PFSK-1 (cell line): ENCODE results near the gene GSTO2.

ENCODE experiments used
- FOXP2 ChIP-seq: optimal IDR thresholded peaks from 2 replicates; pipeline ENCODE3; 2011; ENCODE audit warnings: borderline replicate concordance, control low read depth, inconsistent platforms; ENCODE audit not compliant: insufficient read depth; ENCODE audit errors: extremely low read length, extremely low read depth
- POLR2AphosphoS5 ChIP-seq: IDR thresholded peaks from 2 replicates; pipeline ENCODE4 v1.6.1; 2012; ENCODE audit warnings: low read depth, mild to moderate bottlenecking, control low read depth, low read length, moderate library complexity
- REST ChIP-seq, 2 experiments: IDR thresholded peaks; 2 replicates each; pipeline versions ENCODE4 v1.6.1 to v1.8.0; 2011 to 2012; ENCODE audit warnings: low read depth in 2 of 2, low read length in 2 of 2, control low read depth in 1 of 2, inconsistent platforms in 1 of 2, mild to moderate bottlenecking in 1 of 2, moderate library complexity in 1 of 2; ENCODE audit not compliant: insufficient read depth in 1 of 2
- SIN3A ChIP-seq: IDR thresholded peaks from 2 replicates; pipeline ENCODE4 v1.6.1; 2012; ENCODE audit warnings: mild to moderate bottlenecking, low read length, moderate library complexity, borderline replicate concordance; ENCODE audit not compliant: insufficient read depth
- TAF1 ChIP-seq: IDR thresholded peaks from 2 replicates; pipeline ENCODE4 v1.6.1; 2012; ENCODE audit warnings: low read length, control low read depth, borderline replicate concordance; ENCODE audit not compliant: insufficient read depth

The GSTO2 gene

DNA sequence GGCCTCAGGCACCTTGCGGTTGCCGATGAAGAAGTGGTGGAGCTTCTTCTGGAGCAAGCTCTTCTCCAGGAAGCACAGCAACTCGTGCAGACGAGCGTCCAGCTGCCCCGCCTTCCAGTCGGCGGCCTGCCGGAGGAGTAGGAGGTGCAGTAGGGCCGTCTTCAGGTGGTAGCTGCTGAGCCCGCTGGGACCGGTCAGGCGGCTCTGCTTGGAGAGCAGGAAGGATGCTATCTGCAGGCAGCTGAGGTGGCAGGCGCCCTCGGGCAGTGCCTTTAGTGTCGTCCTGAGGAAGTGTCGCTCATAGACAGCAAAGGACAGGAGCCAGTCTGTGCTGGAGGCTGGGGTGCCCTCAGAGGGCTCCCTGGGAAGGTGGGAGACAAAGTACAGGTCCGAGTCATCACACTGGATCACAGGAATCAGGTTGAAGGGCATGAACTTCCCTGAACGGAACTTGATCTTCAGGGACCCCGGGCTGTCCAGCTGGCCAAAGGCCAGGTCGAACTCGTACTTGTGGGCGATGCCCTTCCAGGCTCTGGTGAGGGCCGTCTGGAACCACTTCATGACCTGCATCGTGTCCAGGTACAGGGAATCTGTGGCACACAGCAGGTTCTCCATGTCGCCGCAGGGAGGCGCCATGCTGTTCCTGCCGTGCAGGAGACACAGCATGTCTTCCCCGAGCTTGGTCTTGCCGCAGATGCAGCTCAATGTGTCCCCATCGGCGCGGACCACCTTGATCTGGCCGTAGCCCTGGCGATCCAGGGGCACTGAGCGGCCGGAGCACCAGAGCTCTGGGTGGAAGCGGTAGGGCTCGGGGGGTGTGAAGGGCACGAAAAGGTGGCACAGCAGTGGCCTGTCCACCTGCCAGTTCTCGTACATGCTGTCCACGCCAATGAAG lies 45.9 kb downstream of the GSTO2 start:
- TF ChIP-seq POLR2AphosphoS5 = no peak
- no peak for TF ChIP-seq REST (IDR thresholded peaks at IDR 0.05; ENCODE audit: insufficient read depth in 1 of 2, low read depth in 2 of 2, low read length in 2 of 2)

DNA sequence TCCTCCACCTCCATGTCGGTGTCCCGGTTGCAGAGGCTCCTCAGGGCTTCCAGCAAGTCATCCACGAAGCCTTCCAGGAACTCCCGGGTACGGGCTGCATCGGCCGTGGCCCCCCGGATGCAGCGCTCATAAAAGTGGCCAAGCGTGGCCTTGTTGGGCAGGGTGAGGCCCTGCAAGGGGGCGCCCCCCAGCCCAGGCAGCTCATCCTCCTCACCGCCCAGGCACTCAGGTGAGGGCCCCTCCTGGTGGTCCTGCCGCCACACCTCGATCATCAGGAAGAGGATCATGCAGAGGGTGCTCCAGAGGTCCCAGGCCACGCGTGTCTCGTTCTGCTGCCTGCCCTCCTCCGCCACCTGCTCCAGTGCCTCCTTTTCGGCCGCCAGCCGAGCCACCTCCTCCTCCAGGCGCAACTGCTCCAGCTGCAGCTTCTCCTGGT lies 46.5 kb downstream of the GSTO2 start:
- no peak for TF ChIP-seq FOXP2
- no peak for TF ChIP-seq TAF1
- TF ChIP-seq SIN3A = no peak
- no peak for TF ChIP-seq REST (IDR thresholded peaks at IDR 0.05; ENCODE audit: insufficient read depth in 1 of 2, low read depth in 2 of 2, low read length in 2 of 2)
- TF ChIP-seq POLR2AphosphoS5 = no peak

GRCh38 chr10:104316321-104317099 lies 47.5 kb downstream of the GSTO2 start:
- TF ChIP-seq REST (IDR thresholded peaks at IDR 0.05; ENCODE audit: insufficient read depth in 1 of 2, low read depth in 2 of 2, low read length in 2 of 2) (no peak), POLR2AphosphoS5 (no peak), TAF1 (no peak), FOXP2 (no peak), SIN3A (no peak)

- no peak for TF ChIP-seq REST (IDR thresholded peaks at IDR 0.05; ENCODE audit: insufficient read depth in 1 of 2, low read depth in 2 of 2, low read length in 2 of 2)
- no peak for TF ChIP-seq SIN3A
- no peak for TF ChIP-seq TAF1
- TF ChIP-seq POLR2AphosphoS5 = no peak
- no peak for TF ChIP-seq FOXP2
These were observed 48.3 kb downstream of the GSTO2 start for GRCh38 chr10:104317269-104317710.
